Activated T-cell treated with anti-CD3 and anti-CD28 coated beads for 48 hours (primary cell): Measurements from ENCODE around the gene AGMO.
"Not testable (repeated sequence)": the region's sequence is repeated elsewhere in the genome, so short reads cannot be mapped to it uniquely, and the experiment has no call there.

Experiments
- DNase-seq: peaks from one replicate; pipeline ENCODE4 v3.0.0-alpha.2; 2020; ENCODE audit warnings: low read depth

Gene AGMO

DNA sequence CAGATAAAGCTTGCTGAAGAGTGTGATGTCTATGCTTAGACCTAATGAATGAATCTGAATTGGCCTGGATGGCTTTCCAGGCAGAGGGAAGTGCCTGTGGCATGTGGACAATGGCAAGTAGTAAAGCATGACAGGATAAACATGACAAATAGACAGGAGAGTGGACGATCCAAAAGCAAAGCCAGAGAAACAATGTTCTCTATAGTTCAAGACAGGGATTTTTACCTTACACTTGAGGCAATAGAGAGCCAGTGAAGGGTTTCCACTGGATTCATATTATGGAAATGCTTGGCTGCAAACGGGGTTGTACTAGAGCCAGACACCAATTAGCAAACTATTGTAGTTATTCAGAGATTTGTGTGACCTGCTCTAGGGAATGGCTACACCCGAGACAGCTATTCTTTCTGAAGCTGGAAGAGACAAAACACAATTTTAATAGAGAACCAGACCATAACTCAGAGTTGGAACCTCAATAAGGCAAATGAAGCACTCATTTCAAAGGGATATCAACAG lies 2.3 kb downstream of the AGMO start:
- DNase-seq, result no peak

DNA sequence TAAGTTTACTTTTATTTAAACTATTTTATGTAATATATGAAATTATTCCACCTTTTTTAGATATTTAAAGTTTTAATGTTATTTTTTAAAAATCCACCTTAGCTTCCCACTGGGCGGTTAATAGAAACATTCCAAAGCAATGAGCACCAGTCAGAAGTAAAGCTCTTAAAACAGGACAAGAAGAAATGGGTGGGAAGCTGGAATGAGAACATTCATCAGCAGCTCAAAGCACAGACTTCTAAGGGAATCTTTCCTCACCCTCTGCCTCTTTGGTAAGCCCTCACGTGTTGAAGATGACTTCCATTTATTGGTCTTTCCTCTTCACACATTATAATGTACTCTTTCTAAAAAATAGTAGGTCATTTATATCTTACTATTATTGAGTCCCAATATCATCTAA lies 3.1 kb downstream of the AGMO start:
- no peak for DNase-seq

DNA sequence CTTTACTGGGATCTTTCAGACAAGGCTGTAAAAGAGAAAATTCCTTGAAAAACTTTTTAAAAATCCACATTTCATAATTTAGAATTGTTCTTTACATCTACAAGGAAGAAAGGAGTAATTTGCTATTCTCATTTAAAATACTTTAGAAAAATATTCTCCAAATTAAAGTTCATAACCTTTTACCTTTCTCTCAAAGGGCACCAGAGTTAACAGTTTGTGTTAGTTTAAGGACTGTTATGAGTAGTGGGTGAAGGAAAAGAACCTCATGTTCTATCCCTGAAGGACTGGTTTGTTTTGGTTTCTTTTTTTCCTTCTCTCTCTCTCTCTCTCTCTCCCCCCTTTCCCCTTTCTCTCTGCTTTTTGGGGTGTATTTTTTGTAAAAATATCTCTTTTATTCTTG lies 4.1 kb downstream of the AGMO start:
- DNase-seq, result no peak

DNA sequence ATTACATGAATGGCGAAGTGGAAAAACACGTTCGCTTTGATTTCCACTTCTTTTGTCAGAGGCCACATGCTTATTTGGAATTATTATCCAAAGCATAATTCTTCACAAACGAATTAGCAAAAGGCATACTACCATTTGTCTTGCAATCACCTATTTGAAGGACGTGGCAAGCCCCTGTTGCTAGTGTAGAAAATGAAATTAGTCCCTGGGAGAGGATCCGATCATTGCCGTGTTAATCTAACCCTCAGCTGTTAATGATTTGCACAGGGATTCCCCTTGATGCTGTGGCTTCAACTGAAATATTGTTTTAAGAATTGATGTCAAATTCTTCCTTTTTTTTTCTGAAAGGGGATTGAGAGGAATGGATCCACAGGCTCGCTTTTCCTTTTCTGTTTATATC lies 4.6 kb downstream of the AGMO start:
- no peak for DNase-seq

DNA sequence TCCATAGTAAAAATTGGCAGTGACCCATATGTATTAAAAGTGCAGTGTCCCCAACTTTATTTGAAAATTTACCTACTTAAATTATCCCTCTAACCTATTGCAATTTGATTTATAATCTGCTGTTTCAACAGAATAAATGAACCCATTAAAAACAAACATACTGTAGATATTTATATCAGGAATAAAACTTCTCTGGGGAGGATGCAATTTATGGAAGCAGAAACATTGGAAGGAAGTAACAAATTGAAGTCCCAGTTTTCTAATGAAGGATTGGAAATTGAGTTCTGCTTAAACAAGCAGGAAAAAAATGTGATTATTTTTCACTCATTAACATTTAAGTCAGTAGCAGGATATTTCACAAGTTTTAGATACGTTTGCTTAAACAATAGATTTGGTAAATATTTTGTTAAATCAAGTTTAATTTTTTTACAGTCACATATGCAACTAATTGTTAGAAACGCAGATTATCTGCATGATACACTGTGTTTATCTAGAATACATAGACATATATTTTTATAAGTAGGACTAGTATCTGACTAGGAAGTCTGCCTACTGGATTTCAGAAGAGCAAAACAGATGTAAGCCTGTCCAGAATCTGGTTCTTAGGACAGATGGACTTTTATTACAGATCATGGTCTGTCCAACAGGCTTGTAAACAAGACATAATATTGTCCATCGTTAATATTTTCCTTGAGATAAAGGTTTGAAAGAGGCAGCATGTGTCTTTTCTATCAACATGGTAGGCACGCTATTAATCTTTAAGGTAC lies 5.3 kb downstream of the AGMO start:
- no peak for DNase-seq

DNA sequence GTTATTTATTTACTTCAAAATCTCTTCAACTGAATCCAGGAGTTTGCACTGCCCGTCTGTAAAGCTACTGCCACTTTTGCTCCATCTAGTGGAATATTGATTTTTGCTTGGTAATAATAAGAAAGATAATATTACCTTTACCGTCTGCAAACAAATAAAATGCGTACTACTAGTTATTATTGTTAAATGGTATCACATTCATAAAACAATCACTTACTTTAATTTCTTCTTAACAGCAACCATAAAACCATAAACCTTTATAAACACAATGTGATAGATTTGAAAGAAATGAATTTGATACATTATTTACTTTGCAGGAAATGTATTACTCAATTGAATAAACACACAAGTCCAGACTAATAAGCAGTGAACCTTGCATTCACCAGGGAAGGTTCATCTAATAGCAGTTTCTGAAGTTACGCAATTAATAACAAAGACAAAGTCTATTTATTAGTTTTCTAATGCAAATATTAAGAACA lies 6.4 kb downstream of the AGMO start:
- DNase-seq, result no peak

DNA sequence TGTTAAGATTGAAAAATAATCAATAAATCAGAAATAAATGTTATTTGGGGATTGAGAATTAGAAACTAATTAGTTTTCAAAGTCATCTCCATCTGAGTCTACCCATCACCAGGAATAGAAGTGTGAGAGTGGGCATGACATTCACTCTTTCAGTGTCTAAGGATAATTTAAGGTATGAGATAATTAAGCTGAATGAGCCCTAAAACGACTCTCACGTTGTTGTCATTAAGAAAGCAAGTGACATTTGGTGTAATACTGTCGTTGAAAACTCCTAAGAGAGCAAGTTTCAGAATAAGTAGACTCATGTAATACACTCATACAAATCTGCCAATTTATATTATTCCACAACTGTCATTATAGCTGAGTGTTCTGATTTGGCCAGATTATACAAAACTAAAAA lies 7.1 kb downstream of the AGMO start:
- DNase-seq, result no peak

DNA sequence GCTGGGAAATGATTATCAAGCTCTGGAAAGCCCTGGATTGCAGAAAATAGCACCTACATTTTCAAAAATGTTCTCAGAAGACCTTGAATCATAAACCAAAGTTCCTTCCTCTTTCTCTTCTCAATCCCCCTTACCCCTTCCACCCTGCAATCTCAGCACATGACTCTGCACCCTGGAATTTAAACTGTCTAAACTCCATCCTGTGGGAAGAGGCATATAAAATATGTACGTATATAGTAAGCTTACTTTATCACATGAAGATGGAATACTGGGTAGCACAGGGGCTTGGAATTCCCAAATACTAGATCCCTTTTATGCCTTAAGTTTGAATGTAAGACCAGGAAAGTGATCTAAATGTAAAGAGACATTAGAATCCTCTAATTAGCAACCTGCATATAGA lies 7.7 kb downstream of the AGMO start:
- DNase-seq, result no peak

DNA sequence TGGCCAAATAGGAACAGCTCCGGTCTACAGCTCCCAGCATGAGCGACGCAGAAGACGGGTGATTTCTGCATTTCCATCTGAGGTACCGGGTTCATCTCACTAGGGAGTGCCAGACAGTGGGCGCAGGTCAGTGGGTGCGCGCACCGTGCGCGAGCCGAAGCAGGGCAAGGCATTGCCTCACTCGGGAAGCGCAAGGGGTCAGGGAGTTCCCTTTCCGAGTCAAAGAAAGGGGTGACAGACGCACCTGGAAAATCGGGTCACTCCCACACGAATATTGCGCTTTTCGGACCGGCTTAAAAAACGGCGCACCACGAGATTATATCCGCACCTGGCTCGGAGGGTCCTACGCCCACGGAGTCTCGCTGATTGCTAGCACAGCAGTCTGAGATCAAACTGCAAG lies 14.5 kb downstream of the AGMO start:
- DNase-seq, result not testable (repeated sequence)

DNA sequence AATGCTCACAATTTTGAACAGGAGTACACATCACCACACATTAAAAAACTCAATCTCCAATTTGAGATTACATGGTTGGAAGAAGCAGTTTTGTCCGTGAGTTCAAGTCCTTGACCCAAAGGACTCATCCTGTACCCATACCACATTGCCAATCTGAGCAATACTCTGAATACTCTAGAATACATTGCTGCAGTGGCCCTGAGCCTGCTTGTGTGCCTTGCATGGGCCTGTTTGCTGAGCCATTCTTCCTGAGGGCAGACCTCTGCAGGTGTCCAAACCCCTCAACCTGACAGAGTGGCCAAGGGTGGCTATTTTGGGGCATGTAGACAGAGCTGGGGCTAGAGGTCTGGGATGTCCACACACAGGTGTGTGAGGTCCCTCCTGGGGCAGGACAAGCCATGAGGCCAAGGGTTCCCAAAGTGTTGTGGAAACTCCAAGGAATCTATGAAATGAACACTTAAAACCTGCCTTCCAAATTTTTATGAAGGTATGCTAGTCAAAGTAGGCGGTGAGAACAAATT lies 15.5 kb downstream of the AGMO start:
- DNase-seq, result no peak

DNA sequence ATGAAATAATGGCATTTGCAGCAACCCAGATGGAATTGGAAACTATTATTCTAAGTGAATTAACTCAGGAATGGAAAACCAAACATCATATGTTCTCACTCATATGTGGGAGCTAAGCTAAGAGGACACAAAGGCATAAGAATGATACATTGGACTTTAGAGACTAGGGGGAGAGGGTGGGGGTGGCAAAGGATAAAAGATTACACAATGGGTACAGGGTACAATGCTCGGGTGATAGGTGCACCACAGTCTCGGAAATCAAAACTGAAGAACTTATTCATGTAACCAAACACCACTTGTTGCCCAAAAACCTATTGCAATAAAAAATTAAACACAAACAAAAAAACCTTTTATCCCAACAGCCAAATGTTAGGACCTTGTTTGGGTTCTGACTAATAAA lies 17.8 kb downstream of the AGMO start:
- DNase-seq, result no peak

DNA sequence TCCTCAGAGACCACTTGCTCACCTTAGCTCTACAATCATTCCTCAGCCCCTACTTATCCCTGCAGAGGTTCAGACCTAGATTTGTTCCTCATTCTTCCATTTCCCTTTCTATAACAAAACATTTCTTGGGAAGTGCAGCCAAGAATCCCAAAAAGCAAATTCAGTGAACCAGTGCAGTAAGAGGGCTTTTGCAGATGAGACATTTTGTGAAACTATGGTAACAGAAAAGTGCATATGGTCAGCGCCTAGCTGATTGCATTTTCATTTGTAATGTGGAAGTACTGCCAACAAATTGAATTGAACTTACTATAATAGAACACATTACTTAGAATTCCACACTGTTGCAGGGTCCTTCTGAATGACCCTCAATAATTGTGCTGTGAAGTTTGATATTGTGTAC lies 18.6 kb downstream of the AGMO start:
- no peak for DNase-seq

DNA sequence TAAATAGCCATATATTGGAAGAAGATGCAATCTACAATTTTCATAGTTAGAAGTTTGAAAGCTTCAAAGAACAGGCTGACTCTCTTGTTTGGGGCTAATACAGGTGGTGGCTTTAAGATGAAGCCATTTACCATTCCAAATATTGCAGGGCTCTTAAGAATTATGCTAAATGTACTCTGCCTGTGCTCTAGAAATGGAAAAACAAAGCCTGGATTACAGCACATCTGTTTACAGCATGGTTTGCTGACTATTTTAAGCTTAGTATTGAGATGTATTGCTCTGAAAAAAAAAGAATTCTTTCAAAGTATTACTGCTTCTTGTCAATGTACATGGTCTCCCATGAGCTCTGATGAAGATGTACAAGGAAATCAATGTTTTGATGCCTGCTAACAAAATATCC lies 34.2 kb downstream of the AGMO start:
- no peak for DNase-seq

DNA sequence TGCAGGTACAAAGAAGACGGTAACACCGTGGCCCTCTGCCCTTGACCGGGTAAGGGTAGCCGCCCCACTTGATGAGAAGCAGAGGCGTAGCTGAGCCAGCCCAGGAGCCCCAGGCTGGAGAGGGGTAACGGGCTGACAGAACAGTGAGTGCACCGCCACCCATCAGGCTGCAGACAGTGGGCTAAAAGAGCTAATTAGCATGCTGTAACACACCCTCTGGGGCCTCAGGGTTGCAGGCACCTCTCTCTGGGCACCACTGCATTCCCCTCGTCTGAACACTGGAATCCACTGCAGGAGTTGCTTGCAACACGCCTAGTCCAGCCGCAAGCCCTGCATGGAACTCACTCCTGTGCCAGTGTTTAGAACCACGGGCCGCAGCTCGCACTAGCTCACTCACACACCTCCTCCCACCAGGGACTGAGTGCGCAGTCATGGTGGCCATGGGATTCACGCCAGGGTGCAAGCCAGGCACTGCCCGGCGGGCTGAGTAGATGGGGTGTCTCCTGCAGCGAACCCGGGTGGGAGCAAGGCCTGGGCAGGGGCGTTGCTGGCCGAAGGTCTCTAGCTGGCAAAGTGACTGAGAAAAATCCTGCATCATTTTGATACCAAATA lies 36.1 kb downstream of the AGMO start:
- no peak for DNase-seq

DNA sequence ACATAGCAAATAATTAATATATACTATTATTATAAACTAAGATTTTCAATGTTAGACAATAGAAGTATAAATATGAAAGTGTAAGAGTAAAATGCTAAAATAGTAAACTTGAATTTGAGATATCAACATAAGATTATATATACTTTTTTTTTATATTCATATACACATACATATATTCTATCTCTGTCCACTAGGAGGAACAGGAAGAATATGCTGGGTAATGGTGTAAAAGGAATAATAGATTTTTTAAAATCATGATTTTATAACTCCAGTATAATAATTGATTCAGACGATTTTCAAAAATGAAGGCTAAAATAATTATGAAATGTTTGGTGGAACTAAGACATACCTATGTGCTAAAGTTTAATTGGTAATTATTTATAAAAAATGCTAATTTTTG lies 37.7 kb downstream of the AGMO start:
- no peak for DNase-seq

DNA sequence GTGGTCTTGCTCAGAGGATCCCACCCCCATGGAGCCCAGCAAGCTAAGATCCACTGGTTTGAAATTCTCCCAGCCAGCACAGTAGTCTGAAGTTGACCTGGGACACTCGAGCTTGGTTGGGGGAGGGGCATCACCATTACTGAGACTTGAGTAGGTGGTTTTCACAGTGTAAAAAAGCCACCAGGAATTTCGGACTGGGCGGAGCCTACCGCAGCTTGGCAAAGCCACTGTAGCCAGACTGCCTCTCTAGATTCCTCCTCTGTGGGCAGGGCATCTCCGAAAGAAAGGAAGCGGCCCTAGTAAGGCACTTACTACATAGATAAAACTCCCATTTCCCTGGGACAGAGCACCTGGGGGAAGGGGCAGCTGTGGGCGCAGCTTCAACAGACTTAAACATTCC lies 44.0 kb downstream of the AGMO start:
- DNase-seq, result not testable (repeated sequence)

DNA sequence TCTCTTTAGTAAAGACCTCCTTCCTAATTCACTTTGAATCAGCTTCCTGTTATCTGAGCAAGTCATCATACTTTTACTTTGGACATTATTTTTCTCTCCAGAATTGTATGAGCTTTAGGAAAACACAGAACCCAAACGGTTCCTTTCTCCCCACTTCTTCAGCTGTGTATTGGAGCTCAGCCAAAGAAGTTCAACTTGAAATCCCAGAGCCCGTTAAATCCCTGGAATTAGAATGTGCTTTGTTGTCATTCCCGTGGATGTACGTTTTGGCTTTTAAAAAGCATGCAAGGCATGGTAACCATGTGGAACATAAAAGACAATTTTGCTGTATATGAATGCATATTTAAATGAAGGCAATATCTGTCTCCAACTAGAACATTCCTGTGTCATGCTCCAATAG lies 46.6 kb downstream of the AGMO start:
- DNase-seq, result no peak

DNA sequence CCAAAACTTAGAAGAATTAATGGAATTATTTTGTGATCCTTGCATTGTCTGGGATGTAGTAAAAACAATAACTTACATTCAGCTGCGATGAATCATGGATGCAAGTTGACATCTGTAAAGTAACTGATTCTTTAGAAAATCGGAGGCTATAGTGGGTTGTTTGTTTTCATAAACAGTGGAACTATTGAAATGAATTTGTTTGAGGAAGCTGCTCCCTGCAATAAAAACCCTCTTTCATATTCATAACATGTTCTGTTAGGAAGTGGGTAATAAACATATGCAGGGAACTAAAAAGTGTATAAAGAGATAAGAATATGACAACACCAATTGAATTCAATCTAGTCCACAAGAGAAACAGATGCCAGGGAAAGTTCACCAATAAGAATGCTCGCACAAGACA lies 53.6 kb downstream of the AGMO start:
- no peak for DNase-seq

DNA sequence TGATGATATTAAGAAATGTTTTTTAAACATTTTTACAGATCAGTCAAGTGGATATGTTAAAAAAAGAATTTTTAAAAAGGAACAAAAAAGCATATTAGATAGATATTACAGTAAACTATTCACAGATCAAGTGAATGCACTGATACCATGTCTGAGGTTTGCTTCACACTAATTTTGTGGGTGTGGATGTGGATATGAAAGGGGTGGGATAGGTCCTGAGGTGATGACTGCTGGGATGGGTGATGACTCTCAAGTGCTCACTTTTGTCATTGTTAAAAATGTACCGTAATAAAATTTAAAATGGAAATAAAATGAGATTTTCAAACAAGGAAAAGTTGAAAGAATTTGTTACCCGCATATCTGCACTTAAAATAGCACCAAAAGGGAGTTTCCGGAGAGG lies 54.1 kb downstream of the AGMO start:
- no peak for DNase-seq

DNA sequence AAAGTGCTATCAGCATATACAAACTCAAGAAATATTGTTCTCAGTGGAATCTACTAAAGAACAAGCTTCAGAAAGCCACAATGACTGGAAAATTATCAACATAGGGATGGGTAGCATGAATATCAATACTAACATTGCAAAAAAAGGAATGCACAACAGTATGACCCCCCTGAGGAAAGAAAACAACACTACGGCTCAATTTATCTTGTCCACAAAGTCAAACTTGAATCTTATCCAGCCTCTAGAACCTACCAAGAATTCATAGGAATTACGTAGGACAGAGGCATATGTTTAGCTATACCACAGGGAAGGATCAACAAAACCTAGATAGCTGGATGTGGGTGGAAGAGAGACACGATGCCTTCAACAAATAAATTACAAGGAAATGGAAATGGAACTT lies 54.6 kb downstream of the AGMO start:
- no peak for DNase-seq

DNA sequence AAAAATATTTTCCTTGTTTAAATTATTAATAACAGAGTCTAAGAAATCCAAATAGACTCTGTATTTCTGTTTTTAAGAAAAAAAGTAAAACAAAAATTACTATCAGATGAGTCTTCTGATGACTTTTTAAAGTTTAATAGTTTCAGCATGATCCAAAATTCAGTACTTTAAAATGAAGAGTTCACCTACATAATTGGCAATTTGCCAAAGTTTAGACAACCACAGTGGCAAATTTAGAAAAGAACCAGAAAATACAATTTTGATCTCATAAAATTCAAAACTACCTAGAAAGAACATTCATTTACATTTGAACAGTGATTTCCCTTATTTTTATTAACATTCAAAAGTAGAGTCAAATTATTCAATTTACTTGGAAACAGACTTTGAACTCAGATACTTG lies 56.1 kb downstream of the AGMO start:
- no peak for DNase-seq

DNA sequence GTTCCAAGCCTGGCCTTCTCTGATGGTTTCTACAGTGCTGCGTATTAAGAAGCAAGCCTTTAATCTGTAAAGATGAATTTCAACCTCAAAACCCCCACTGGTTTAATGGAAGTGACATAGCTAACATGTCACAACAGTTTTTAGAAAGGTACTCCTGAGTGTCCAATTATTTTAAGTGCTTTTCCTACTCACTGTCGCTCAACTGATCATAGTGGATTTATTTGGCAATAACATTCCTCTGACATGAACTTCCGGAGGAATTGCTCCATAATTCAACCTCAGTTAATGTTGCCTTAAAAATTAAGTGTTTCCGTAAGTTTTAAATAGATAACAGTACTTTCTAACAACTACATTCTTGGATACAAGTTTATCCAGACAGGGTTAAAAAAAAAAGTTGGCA lies 57.5 kb downstream of the AGMO start:
- no peak for DNase-seq

DNA sequence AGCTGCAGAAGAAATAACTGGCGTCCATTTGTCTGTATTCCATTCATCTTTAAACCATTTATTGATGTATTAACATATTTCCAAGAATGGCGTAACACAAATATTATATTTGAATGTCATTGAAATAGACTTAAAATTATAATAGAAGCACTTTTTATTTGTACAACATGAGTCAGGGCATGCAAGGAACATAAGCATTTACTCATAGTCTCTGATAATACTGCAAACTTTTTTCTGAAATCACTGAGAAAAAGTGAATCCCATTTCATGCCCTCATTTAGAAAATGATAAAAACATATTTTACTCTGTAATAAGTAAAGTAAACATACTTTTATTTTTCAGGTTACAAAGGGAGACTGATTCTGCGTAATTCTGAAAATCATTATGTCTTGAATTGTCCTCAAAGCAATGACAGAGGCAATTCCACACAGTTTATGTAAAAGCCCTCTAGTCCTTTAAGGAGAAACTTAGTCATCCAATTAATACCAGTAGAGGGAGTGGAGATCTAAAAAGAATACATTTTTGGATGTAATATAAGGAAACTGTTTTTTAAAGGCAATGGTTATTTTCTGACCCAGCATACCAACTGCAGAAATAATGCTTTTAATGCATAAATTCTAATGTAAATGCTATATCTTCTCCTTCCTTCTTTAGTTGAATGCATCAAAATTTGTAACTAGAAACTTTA lies 58.1 kb downstream of the AGMO start:
- no peak for DNase-seq
